GM12878 (cell line): ENCODE data around the gene KIAA1217.

Experiments used
- EZH2 ChIP-seq: IDR thresholded peaks from 2 replicates; pipeline ENCODE4 v1.6.1; 2012; ENCODE audit warnings: low read depth, mild to moderate bottlenecking, control low read depth, inconsistent platforms, low read length, borderline replicate concordance; ENCODE audit not compliant: control insufficient read depth
- HDAC6 ChIP-seq: fragments of 200-600 bp; sonication (generic); IDR thresholded peaks from one replicate; pipeline ENCODE4 v1.8.0; 2017; ENCODE audit warnings: antibody characterized with exemption; ENCODE audit not compliant: unreplicated experiment
- NR2C1 ChIP-seq: fragments of 450-650 bp; IDR thresholded peaks from 2 replicates; pipeline ENCODE4 v1.6.1; 2017; ENCODE audit warnings: antibody characterized with exemption, mild to moderate bottlenecking, moderate library complexity
- NR2C2 ChIP-seq: IDR thresholded peaks from 2 replicates; pipeline ENCODE4 v1.6.1; 2011; ENCODE audit warnings: borderline replicate concordance, low read depth; ENCODE audit not compliant: control insufficient read depth, insufficient read length
- NRF1 ChIP-seq: conservative IDR thresholded peaks from 2 replicates; pipeline ENCODE4 v1.6.1; 2011; ENCODE audit warnings: mild to moderate bottlenecking, low read depth, low read length, improper control_type of control experiment
- POLR2A ChIP-seq: IDR thresholded peaks from 2 replicates; pipeline ENCODE4 v1.6.1; 2011; ENCODE audit warnings: low read depth, mild to moderate bottlenecking, low read length
- SP1 ChIP-seq: IDR thresholded peaks from one replicate; pipeline ENCODE4 v1.6.1; 2011; ENCODE audit warnings: low read depth, low read length
- TCF7 ChIP-seq: IDR thresholded peaks from 2 replicates; pipeline ENCODE4 v1.6.1; 2014; ENCODE audit warnings: antibody characterized with exemption, borderline replicate concordance
- TF ChIP-seq, protein P1 (sequence below): IDR thresholded peaks from 2 replicates; pipeline ENCODE4 v1.6.1; 2012; ENCODE audit warnings: mild to moderate bottlenecking, low read depth, low read length
- TF ChIP-seq, protein P2 (sequence below): fragments of 450-650 bp; IDR thresholded peaks from 2 replicates; pipeline ENCODE4 v1.6.1; 2017; ENCODE audit warnings: antibody characterized with exemption, mild to moderate bottlenecking, moderate library complexity

DNA sequence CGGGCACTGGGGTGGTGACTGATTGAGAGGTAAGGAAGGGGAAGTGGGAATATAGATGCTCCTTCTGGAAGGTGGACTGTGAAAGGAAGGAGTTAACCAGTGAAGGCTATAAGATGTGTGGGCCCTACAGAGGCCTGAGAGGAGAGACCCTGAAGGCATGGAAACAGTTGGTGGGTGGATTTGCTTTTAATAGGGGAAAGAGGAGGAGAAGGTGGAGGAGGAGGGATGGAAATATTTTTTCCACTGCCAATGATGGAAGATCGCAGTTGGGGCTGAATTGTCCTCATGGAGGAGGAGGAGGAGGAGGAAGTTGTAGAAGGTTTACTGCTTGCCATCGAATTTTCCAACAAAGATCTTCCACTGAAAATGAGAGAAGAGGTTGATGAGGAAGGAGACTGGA lies 80.3 kb downstream of the KIAA1217 start:
- TF ChIP-seq NR2C1 (no peak), NR2C2 (no peak), SP1 (no peak), EZH2 (no peak), HDAC6 (no peak), NRF1 (no peak), POLR2A (no peak), TCF7 (no peak)
- TF ChIP-seq, protein P1, sequence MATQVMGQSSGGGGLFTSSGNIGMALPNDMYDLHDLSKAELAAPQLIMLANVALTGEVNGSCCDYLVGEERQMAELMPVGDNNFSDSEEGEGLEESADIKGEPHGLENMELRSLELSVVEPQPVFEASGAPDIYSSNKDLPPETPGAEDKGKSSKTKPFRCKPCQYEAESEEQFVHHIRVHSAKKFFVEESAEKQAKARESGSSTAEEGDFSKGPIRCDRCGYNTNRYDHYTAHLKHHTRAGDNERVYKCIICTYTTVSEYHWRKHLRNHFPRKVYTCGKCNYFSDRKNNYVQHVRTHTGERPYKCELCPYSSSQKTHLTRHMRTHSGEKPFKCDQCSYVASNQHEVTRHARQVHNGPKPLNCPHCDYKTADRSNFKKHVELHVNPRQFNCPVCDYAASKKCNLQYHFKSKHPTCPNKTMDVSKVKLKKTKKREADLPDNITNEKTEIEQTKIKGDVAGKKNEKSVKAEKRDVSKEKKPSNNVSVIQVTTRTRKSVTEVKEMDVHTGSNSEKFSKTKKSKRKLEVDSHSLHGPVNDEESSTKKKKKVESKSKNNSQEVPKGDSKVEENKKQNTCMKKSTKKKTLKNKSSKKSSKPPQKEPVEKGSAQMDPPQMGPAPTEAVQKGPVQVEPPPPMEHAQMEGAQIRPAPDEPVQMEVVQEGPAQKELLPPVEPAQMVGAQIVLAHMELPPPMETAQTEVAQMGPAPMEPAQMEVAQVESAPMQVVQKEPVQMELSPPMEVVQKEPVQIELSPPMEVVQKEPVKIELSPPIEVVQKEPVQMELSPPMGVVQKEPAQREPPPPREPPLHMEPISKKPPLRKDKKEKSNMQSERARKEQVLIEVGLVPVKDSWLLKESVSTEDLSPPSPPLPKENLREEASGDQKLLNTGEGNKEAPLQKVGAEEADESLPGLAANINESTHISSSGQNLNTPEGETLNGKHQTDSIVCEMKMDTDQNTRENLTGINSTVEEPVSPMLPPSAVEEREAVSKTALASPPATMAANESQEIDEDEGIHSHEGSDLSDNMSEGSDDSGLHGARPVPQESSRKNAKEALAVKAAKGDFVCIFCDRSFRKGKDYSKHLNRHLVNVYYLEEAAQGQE = no peak
- TF ChIP-seq, protein P2, sequence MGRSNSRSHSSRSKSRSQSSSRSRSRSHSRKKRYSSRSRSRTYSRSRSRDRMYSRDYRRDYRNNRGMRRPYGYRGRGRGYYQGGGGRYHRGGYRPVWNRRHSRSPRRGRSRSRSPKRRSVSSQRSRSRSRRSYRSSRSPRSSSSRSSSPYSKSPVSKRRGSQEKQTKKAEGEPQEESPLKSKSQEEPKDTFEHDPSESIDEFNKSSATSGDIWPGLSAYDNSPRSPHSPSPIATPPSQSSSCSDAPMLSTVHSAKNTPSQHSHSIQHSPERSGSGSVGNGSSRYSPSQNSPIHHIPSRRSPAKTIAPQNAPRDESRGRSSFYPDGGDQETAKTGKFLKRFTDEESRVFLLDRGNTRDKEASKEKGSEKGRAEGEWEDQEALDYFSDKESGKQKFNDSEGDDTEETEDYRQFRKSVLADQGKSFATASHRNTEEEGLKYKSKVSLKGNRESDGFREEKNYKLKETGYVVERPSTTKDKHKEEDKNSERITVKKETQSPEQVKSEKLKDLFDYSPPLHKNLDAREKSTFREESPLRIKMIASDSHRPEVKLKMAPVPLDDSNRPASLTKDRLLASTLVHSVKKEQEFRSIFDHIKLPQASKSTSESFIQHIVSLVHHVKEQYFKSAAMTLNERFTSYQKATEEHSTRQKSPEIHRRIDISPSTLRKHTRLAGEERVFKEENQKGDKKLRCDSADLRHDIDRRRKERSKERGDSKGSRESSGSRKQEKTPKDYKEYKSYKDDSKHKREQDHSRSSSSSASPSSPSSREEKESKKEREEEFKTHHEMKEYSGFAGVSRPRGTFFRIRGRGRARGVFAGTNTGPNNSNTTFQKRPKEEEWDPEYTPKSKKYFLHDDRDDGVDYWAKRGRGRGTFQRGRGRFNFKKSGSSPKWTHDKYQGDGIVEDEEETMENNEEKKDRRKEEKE = no peak
